ENCODE measurements around the gene BMPR1A.
A peak's percentile ranks its signal among the peaks of the same experiment; 100 is the strongest.

The BMPR1A gene

DNA sequence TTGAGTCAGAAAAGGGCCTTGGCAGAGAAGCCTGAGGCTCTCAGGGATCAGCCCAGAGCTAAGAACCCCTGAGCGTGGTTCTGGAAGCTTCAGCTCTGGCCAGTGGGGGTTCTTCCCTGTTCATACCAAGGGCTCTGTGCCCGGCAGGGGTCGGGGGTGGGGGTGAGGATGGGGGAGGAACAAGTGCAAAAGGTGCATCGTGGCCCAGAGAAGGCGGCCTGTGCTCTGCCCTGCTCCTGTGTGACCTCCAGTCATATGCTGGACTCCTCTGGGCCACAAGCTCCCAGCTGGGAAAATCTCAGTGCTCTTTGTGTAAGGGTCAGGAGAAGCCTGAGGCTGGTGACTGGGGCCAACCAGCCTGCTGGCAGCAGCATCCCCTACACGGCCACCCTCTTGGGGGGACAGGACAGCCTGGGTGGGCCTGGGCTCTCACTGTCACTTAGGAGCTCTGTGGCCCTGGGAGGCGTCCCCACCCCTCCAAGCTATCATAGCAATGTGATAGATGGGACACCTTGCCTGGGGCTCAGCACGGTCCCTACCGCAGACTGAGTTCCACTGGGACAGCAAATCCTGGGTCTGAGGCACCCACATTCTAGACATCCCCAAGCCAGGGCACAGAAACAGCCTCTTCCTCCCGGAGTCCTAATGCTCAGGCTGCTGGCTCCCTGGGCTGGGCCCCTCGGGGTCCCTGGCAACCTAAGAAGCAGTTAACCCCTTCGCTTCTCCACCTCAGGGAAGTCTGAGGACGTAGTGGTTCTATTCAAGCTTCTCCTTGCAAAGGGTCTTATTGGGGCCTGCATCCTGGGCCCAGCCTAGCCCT lies 198.5 kb downstream of the BMPR1A start:
- no peak for DNase-seq

GRCh38 chr10:86955501-86956194 lies 199.2 kb downstream of the BMPR1A start:
- no peak for DNase-seq

- DNase-seq: no peak
These were observed 199.9 kb downstream of the BMPR1A start for GRCh38 chr10:86956195-86956847.

GRCh38 chr10:86956848-86957448 lies 200.5 kb downstream of the BMPR1A start:
- DNase-seq: no peak

GRCh38 chr10:86957471-86958115 lies 201.2 kb downstream of the BMPR1A start, which contains the start of gene MMRN2:
Gene MMRN2, minus strand, starts transcription at chr10:86957615. Its CDS starts 74 bp downstream, at chr10:86957541.
- no peak for DNase-seq

DNA sequence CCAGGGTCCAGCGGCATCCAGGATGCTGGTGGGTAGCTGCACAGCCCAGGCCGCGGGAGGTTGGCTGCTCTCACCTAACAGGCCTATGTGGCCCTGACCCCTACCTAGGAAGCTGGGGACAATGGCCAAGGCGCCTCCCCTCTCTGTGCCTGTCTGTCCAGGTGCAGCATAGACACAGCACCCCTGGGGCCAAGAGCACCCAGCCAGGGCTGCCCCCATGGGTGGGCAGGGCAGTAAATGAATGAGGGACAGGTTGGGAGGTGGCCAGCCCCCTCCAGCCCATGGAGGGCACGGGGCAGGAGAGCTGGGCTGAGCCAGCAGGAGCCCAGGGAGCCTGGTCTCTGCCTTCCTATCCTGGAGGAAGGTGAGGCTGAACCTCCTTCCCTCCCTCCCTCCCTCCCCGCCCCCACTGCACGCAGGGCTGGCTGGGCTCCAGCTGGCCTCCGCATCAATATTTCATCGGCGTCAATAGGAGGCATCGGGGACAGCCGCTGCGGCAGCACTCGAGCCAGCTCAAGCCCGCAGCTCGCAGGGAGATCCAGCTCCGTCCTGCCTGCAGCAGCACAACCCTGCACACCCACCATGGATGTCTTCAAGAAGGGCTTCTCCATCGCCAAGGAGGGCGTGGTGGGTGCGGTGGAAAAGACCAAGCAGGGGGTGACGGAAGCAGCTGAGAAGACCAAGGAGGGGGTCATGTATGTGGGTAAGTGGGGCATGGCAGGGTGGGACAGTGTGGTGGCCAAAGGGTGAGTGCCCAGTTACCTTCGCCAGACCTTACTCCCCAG lies 201.9 kb downstream of the BMPR1A start, which contains the start of gene SNCG:
Gene SNCG, plus strand, starts transcription at position 484 of the 785 bp plus-strand sequence. Its CDS starts 99 bp downstream, at position 583.
- DNase-seq: peak in 20 of 51 donors; percentile 5 to 61 (median 44)

DNA sequence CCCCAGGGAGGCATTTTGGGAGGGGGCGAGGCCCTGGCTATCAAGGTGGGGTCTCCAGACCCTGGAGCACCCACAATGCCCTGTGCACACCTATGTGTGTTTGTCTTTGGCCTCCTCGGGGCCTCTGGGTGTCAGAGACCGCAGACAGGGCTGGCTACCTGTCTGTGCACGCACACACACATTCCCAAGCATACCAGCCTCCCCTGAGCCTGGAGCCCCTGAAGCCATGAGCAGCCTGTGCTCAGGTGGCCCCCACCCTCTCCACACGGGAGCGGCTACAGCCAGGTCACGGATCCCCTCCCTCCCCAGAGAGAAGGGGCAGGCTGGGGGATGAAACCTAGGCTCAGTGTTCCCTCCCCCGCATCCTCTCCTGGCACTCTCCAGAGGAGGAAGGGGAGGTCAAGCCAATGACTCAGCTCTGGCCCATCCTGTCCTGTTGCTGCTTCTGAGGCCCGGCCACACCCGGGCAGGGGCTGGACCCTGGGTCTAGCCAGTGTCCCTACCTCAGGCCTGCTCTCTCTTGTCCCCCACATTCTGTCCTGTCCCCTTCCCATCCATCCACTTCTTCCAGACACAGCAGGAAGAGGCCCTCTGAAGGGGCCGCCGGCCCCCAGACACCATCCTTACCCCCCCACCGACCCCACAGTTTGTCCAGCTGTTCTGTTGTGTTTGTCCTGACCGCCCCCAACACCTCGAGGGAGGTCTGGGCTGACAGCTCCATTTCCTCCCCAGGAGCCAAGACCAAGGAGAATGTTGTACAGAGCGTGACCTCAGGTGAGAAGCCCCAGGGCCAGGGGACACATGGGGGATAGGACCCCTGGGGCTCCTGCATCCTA lies 202.7 kb downstream of the BMPR1A start:
- peak in 2 of 51 donors; percentile 20 to 59 for DNase-seq

DNA sequence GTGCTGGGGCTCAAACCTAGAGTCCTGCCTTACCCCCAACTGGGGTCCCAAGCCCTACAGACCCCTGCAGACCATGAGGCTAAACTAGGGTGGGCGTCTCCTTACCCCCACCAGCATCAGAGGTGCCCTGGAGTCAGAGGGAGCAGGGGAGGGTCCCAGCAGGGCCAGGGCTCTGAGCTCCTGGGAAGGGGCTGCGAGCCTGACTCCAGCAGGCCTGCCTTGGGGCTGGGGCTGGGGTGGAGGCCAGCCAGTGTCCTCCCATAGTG lies 203.3 kb downstream of the BMPR1A start:
- no peak for DNase-seq

DNA sequence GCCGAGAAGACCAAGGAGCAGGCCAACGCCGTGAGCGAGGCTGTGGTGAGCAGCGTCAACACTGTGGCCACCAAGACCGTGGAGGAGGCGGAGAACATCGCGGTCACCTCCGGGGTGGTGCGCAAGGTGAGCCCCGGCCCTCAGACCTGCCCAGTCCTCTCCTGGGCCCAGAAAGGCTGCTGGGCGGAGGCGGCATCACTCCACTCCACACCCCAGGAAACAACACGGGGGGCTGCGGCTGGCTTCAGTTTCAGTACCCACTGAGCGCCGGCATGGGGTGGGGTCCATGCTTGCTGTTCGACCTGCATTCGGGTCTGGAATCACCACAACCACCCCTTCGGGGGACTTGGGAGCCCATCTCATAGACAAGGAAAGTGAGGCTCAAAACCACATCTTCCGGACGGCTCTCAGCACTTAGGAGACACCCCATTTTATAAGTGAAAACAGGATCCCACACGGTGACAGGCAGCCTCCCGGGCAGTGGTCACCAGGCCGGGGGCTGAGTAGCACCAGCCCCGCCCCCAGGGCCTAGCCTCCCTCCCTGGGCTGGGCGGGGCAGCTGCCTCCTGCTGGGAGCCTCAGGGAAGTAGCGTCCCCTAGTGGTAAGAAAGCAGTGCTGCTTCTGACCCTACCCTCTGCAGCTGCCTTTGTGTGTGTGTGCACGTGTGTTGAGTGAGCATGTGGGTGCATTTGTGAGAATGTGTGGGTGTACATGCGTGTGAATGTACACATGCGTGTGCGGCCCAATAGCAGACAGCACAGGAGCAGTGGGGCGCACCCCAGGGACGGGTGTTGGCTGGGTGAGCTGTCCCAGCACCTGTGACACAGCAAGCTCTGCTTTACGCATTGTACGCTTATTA lies 203.8 kb downstream of the BMPR1A start:
- DNase-seq: peak in 3 of 51 donors; percentile 18 to 25 (median 25)

DNA sequence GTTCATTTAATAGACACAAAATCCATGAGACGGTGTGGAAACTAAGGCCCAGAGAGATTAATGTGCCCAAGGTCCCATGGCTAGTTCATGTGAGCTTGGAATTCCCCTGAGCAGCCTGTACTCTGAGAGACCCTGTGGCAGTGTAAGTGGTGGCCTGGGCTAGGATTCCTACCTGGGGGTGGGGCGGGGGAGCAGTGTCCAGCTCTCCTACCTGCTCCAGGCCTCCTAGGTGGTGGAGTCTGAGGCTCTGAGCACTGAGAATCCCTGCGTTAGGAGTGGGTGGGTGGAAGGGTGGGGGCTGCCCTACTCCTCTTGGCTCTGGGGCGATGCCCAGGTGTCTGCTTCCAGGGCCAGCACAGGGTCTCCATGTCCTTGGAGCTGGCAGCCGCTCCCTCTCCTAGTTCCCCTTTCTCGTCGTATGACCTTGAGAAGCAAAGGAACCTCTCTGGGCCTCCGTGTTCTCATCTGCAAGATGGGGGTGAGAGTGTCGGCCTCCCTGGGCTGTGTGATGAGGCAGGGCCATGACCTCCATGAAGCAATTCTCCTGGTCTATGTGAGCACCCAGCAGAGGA lies 204.5 kb downstream of the BMPR1A start:
- no peak for DNase-seq

GRCh38 chr10:86961481-86962091 lies 205.2 kb downstream of the BMPR1A start:
- DNase-seq: no peak

DNA sequence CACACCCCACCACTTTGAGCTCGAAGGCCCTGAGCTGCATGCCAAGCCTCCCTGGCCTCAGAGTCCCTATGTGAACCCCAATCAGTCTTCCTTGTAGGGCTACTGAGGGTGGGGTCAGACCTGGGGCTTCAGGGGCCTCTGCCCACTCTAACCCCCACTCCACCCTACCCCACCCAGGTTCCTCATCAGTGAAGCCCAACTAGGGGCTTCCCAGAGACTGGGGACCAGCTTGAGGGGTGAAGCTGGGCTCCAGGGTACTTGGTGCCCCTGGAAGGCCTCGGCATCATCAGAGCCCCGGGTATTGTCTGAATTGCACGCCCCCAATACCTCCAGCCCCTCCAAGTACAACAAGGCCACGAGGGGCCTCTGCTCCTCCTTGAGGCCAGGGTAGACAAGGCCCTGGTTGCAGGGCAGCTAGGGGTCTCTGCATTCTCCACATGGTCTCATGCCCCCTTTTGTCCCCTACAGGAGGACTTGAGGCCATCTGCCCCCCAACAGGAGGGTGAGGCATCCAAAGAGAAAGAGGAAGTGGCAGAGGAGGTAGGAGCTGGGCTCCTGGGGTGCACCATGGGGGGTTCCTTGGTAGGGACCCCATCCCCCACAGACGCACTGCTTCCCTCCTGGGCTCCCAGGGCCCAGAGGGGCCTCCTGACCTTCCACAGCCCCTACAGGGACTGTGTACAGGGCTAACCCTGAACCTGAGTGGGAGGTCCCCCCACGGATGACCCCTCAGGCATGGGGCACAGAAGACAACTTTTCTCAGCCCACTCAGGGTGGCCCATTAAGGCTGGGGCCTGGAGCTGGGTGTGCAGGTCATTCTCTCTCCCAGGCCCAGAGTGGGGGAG lies 205.9 kb downstream of the BMPR1A start:
- DNase-seq: no peak

DNA sequence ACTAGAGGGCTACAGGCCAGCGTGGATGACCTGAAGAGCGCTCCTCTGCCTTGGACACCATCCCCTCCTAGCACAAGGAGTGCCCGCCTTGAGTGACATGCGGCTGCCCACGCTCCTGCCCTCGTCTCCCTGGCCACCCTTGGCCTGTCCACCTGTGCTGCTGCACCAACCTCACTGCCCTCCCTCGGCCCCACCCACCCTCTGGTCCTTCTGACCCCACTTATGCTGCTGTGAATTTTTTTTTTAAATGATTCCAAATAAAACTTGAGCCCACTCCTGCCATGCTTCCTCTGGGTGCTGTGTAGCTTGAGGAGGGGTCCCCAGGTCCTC lies 206.5 kb downstream of the BMPR1A start:
- no peak for DNase-seq

DNA sequence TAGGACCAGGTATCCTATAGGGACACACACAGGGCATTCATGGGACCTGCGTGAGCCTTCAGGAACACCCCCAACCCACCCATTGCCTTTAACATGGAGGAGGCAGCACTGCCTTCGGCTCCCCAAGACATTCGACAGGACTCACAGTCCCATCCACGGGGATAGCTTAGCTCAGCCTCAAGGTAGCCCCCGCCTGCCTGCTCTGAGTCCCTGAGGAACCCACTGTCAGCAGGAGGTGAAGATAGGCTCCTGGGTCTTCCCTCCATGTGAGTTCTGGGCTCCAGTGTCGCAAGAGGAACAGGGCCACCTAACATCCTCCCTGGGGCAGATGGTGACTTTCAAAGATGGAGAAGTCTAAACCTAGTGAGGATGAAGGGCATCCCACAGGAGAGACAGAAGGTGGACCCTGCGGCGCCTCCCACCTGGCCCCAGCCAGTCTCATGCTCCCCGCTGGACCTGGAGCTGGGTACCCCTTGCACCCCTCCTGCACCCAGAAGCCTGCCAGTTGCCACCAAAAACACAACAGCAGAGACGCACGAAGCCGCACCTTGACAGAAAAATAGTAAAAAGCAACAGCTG lies 207.0 kb downstream of the BMPR1A start:
- no peak for DNase-seq

- DNase-seq: no peak
These were observed 207.8 kb downstream of the BMPR1A start for GRCh38 chr10:86964061-86964846.

- no peak for DNase-seq
These were observed 208.4 kb downstream of the BMPR1A start for GRCh38 chr10:86964847-86965190.

Measured in hypothalamus (tissue), 51 donors.